SK-N-SH treated with all-trans-retinoic acid at 6 μM for 48 hours (cell line): ENCODE measurements around the gene DCST2.

Experiments
- GLIS3 ChIP-seq: fragments of 250-450 bp; sonication (Bioruptor Pico); IDR thresholded peaks from 2 replicates; pipeline ENCODE4 v1.5.0; 2020; ENCODE audit warnings: mild to moderate bottlenecking, moderate library complexity
- PATZ1 ChIP-seq: fragments of 250-450 bp; sonication (Bioruptor Pico); IDR thresholded peaks from 2 replicates; pipeline ENCODE4 v1.8.0; 2020; ENCODE audit warnings: mild to moderate bottlenecking, moderate library complexity, borderline replicate concordance
- POU6F1 ChIP-seq: fragments of 250-450 bp; sonication (Bioruptor Pico); IDR thresholded peaks from 2 replicates; pipeline ENCODE4 v1.8.0; 2021; ENCODE audit warnings: low read depth, mild to moderate bottlenecking, moderate library complexity, borderline replicate concordance
- RARB ChIP-seq: fragments of 250-450 bp; sonication (Bioruptor Pico); IDR thresholded peaks from 2 replicates; pipeline ENCODE4 v1.8.0; 2021; ENCODE audit warnings: mild to moderate bottlenecking, moderate library complexity
- ZC3H10 ChIP-seq: fragments of 250-450 bp; sonication (Bioruptor Pico); IDR thresholded peaks from 2 replicates; pipeline ENCODE4 v1.5.1; 2021; ENCODE audit warnings: mild to moderate bottlenecking, moderate library complexity
- ZFP3 ChIP-seq: fragments of 250-450 bp; sonication (Bioruptor Pico); IDR thresholded peaks from 2 replicates; pipeline ENCODE4 v1.5.0; 2020; ENCODE audit warnings: mild to moderate bottlenecking, moderate library complexity
- ZNF70 ChIP-seq: fragments of 450-650 bp; formaldehyde crosslinking; IDR thresholded peaks from 2 replicates; pipeline ENCODE4 v1.5.0; 2020; ENCODE audit warnings: mild to moderate bottlenecking, moderate library complexity

GRCh38 chr1:155024315-155024714 lies 9.3 kb downstream of the DCST2 start:
- TF ChIP-seq ZFP3 (no peak), ZC3H10 (CRISPR knock-in tag) (no peak), PATZ1 (no peak), ZNF70 (CRISPR knock-in tag) (no peak), RARB (CRISPR knock-in tag) (no peak), POU6F1 (CRISPR knock-in tag) (no peak), GLIS3 (CRISPR knock-in tag) (no peak)
